Upper lobe of left lung (tissue), 6 donors: ENCODE data around the gene PPP1R8. TPM values are rescaled to one million over a fixed set of nuclear protein-coding genes. Genes with fewer than 3 reads are reported as not detected.
A peak's percentile ranks its signal among the peaks of the same experiment; 100 is the strongest.
"Not testable (repeated sequence)": the region's sequence is repeated elsewhere in the genome, so short reads cannot be mapped to it uniquely, and the experiment has no call there.

Experiments used
- ATAC-seq, 2 donors: fragments of 200-7000 bp; cut with Tn5 transposase; one replicate each; pipeline ENCODE4 v1.9.1; 2022; ENCODE audit warnings: mild to moderate bottlenecking in 2 of 2, moderate library complexity in 2 of 2; ENCODE audit not compliant: low FRiP score in 2 of 2
- DNase-seq, 2 donors: peaks; one replicate each; pipeline ENCODE4 v3.0.0-alpha.2; 2019 to 2020
- H3K27ac ChIP-seq, 4 donors: fragments of 200-600 bp; sonication (generic); one replicate each; pipeline ENCODE4 v1.5.1; 2016 to 2019
- H3K27me3 ChIP-seq, 4 donors: fragments of 200-600 bp; sonication (generic); one replicate each; pipeline ENCODE4 v1.5.1; 2017 to 2019
- H3K36me3 ChIP-seq, 4 donors: fragments of 200-600 bp; sonication (generic); one replicate each; pipeline ENCODE4 v1.5.1; 2016 to 2019
- H3K4me1 ChIP-seq, 4 donors: fragments of 200-600 bp; sonication (generic); one replicate each; pipeline ENCODE4 v1.5.1; 2018 to 2019
- H3K4me3 ChIP-seq, 4 donors: fragments of 200-600 bp; sonication (generic); one replicate each; pipeline ENCODE4 v1.5.1; 2017 to 2019; ENCODE audit warnings: mild to moderate bottlenecking in 2 of 4, moderate library complexity in 1 of 4
- H3K9me3 ChIP-seq, 4 donors: fragments of 200-600 bp; sonication (generic); one replicate each; pipeline ENCODE4 v1.5.1; 2018 to 2019
- EP300 ChIP-seq, 4 donors: sonication (generic); formaldehyde crosslinking; IDR thresholded peaks; one replicate each; pipeline ENCODE4 v1.5.1; 2017; ENCODE audit warnings: antibody characterized with exemption in 4 of 4, control low read depth in 2 of 4
- POLR2A ChIP-seq, 4 donors: fragments of 450-650 bp; IDR thresholded peaks; one replicate each; pipeline ENCODE4 v1.5.1; 2016 to 2017; ENCODE audit warnings: antibody characterized with exemption in 4 of 4, mild to moderate bottlenecking in 2 of 4
- POLR2AphosphoS5 ChIP-seq, 2 donors: sonication (generic); formaldehyde crosslinking; IDR thresholded peaks; one replicate each; pipeline ENCODE4 v1.5.1; 2017; ENCODE audit warnings: antibody characterized with exemption in 2 of 2
- WGBS, 2 donors: methylation state at CpG; one replicate each; pipeline ENCODE4 v1.1.5; 2017 to 2018; 5-methylcytosine and 5-hydroxymethylcytosine counted together
- total RNA-seq, 6 donors: library from RNA; depleted of rRNA in 4 of 6; stranded (reverse); fragments of >200 nt in 4 of 6; gene quantifications; one replicate each; pipeline versions ENCODE4 v1.1.0 to v1.2.1, GENCODE V29; 2016 to 2021
- TF ChIP-seq, protein P1 (sequence below), 6 experiments: fragments of 450-650 bp in 4 of 6; fragments of 200-600 bp in 2 of 6; sonication (generic) in 2 of 6; IDR thresholded peaks; one replicate each; pipeline ENCODE4 v1.5.1; 2016 to 2019; ENCODE audit warnings: antibody characterized with exemption in 6 of 6
- donor health status: DM: no; HTN: no; CAD: no; lungs with moderate emphysema.
- donor health status: DM: no; HTN: yes; CAD: no; lungs with severe emphysema.

The PPP1R8 gene
- total RNA-seq, 6 donors from 2014 or later = 12.7 to 36.0 (median 29.9) TPM

DNA sequence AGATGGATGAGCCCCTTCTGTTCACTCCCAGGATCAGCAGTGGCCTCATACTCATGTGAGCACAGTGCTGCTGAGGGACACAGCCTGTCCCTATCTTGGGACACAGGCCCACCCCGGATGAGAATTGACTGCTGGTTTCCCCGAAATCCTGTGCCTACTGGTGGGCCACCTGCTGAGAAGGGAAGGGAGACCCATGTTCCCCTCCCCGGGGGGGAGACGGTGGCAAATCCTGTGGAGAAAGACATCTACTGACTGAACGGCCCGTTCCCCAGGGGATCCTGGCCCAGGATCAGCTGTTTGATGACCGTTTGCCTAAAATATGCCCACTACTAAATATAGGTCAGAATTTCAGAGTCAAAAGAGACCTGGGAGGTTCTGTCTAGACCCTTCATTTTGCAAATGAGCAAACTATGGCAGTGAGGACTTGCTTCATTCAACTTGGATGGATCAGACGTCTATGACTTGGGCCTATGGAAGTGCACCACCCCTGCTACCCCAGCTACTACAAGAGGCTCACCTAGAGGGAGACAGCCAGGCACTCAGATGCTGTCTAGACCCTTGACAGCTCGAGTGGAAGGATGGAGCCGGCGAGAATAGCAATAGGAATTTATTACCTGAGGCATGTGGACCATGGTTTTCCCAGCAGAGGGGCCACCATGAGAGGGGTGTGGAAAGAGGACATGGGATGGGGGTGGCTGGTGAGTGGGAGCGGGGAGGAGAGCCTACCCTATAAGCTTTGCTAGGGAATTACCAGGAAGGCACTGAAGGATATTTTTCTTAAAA, 26.2 kb downstream of the PPP1R8 start:
- H3K36me3 ChIP-seq = peaks cover 0 to 3% (median 2%) of the 10 kb centered on the region in 4 donors
- no peak overlapping the region for H3K27ac ChIP-seq
- H3K9me3 ChIP-seq = no peaks in the 10 kb centered on the region
- no peak for ATAC-seq
- TF ChIP-seq POLR2A (IDR thresholded peaks at IDR 0.05) (no peak), POLR2AphosphoS5 (IDR thresholded peaks at IDR 0.05) (no peak), EP300 (IDR thresholded peaks at IDR 0.05) (no peak)
- TF ChIP-seq, protein P1, sequence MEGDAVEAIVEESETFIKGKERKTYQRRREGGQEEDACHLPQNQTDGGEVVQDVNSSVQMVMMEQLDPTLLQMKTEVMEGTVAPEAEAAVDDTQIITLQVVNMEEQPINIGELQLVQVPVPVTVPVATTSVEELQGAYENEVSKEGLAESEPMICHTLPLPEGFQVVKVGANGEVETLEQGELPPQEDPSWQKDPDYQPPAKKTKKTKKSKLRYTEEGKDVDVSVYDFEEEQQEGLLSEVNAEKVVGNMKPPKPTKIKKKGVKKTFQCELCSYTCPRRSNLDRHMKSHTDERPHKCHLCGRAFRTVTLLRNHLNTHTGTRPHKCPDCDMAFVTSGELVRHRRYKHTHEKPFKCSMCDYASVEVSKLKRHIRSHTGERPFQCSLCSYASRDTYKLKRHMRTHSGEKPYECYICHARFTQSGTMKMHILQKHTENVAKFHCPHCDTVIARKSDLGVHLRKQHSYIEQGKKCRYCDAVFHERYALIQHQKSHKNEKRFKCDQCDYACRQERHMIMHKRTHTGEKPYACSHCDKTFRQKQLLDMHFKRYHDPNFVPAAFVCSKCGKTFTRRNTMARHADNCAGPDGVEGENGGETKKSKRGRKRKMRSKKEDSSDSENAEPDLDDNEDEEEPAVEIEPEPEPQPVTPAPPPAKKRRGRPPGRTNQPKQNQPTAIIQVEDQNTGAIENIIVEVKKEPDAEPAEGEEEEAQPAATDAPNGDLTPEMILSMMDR (IDR thresholded peaks at IDR 0.05) = no peak
- no peaks in the 10 kb centered on the region for H3K27me3 ChIP-seq
- no peak overlapping the region for H3K4me3 ChIP-seq
- H3K4me1 ChIP-seq = peaks cover 6 to 11% (median 7%) of the 10 kb centered on the region in 4 donors
- DNase-seq = no peak
- WGBS, 2 donors = 78 to 85% methylated on average over 11 to 12 of the region's 12 CpGs

DNA sequence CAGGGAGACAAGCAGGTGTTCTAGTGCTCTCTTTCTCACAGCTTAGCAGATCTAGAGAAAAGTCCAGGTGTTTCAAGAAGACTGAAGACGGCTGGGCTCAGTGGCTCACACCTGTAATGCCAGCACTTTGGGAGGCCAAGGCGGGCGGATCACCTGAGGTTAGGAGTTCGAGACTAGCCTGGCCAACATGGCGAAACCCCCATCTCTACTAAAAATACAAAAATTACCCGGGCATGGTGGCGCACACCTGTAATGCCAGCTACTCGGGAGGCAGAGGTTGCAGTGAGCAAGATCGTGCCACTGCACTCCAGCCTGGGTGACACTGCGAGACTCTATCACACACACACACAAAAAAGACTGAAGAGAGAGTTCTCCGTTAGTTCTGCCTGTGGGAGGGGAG, 27.0 kb downstream of the PPP1R8 start:
- 74 to 82% methylated on average over 11 of the region's 11 CpGs for WGBS, 2 donors
- H3K4me1 ChIP-seq = peaks cover 6 to 12% (median 10%) of the 10 kb centered on the region in 4 donors
- H3K27ac ChIP-seq, DNase-seq, ATAC-seq, H3K4me3 ChIP-seq, H3K27me3 ChIP-seq, H3K36me3 ChIP-seq, H3K9me3 ChIP-seq: not testable (repeated sequence)

DNA sequence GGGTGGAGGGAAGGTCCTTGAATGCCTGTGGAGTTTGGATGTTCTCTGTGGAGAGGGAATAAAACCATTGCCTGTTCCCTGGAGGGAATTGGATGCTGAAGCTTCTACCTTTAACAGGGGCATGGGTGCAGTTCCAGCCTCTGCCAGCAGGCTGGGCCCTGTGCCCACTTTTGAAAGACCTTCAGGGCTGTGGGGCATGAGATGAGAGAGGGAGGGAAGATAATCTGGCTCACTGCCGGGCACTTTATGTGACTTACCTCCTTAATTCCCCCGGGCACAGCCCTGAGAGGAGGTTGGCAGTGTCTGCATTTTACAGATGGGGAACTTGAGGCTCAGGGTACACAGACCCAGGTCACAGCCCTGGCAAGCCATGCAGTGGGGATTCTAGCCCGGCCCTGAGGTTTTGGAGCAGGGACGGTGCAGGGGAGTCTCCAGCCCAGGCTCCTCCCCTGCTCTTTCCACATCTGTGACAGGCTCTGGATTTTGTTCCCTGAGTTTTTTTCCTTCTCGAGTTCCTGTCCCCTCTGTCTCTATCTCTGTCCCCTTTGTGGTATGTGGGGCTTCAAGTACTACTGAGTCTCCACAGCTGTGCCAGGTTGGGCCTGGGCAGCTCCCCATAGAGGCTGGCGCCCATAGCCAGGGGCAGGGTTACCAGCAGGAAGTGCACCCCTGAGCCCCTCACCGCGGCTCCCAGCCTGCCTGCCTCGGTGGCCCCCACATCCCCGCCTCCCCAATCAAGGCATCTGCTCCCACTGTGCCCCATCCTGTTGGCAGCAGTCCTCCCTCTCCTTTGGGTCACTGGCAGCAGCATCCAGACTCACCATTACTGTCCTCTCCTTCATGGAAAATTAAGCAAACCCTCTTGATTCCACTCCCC, 27.7 kb downstream of the PPP1R8 start:
- no peaks in the 10 kb centered on the region for H3K36me3 ChIP-seq
- no peak overlapping the region for H3K4me3 ChIP-seq
- H3K4me1 ChIP-seq = peaks cover 6 to 17% (median 14%) of the 10 kb centered on the region in 4 donors
- peak; percentile 90 to 91 for DNase-seq
- H3K27me3 ChIP-seq = no peaks in the 10 kb centered on the region
- ATAC-seq = peak; percentile 90 to 94
- TF ChIP-seq, protein P1 (IDR thresholded peaks at IDR 0.05) = peak; percentile 92 to 97 (median 94)
- TF ChIP-seq EP300 (IDR thresholded peaks at IDR 0.05) (no peak), POLR2AphosphoS5 (IDR thresholded peaks at IDR 0.05) (peak in 1 of 2 donors; percentile 24), POLR2A (IDR thresholded peaks at IDR 0.05) (peak in 2 of 4 donors; percentile 13 to 42)
- H3K27ac ChIP-seq = peak overlapping the region in 3 of 4 donors; percentile 6 to 77 (median 57)
- 28 to 34% methylated on average over 6 to 10 of the region's 10 CpGs for WGBS, 2 donors
- H3K9me3 ChIP-seq = no peaks in the 10 kb centered on the region

DNA sequence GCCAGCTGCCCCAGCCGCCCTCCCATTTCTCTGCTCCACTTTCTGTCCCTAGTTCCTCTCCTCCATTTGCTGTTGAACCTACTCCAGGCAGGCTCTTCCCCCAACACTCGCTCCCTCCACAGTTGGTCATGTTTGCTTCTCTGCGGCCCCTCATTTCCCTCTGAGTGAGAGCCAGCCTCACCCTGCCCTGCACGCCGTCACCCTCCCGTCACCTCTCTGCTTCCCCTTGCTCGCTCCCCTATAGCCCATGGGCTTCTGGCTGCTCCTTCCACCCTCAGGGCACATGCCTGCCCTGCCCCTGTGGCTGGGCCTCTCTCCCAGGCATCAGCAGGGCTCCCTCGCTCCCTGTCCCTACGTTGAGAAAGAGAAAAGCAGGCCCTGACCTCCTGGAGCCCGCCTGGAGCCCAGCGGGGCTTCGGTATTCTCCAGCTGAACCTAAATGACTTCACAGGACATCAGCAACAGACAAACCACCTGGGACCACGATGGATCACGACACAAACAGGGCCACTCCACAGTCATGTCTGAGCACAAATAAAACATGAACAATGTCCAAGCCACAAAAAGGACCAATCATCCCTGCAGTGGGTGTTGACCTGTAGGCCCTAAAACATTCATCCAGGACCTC, 28.5 kb downstream of the PPP1R8 start:
- 88 to 89% methylated on average over 13 to 14 of the region's 14 CpGs for WGBS, 2 donors
- H3K27ac ChIP-seq = peak overlapping the region in 2 of 4 donors; percentile 57 to 77

DNA sequence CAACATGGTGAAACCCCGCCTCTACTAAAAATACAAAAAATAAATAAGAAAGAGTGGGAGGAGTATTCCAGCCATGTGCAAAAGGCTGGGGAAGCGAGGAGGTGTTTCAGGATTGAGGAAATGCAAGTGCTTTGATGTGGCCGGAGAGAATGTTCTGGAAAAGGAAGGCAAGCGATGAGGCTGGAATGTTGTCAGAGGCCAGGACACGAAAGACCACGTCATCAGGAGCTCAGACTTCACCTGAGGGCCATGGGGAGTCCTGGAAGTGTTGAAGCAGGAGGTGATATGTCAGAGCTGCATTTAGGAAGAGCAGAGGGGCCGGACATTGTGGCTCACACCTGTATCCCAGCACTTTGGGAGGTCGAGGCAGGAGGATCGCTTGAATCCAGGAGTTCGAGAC, 30.9 kb downstream of the PPP1R8 start:
- no peaks in the 10 kb centered on the region for H3K9me3 ChIP-seq
- H3K4me3 ChIP-seq = no peak overlapping the region
- TF ChIP-seq EP300 (IDR thresholded peaks at IDR 0.05) (no peak), POLR2AphosphoS5 (IDR thresholded peaks at IDR 0.05) (no peak)
- H3K36me3 ChIP-seq = no peaks in the 10 kb centered on the region
- peaks cover 6 to 24% (median 18%) of the 10 kb centered on the region in 4 donors for H3K4me1 ChIP-seq
- no peak for DNase-seq
- H3K27me3 ChIP-seq = no peaks in the 10 kb centered on the region
- WGBS, 2 donors = 90 to 91% methylated on average over 10 of the region's 10 CpGs
- ATAC-seq = no peak
- no peak overlapping the region for H3K27ac ChIP-seq

More for the DNA sequence above, 28.5 kb downstream of the PPP1R8 start:
- TF ChIP-seq EP300 (IDR thresholded peaks at IDR 0.05) (no peak), POLR2A (IDR thresholded peaks at IDR 0.05) (peak in 1 of 4 donors; percentile 26)
- no peak overlapping the region for H3K4me3 ChIP-seq
- no peaks in the 10 kb centered on the region for H3K27me3 ChIP-seq
- no peaks in the 10 kb centered on the region for H3K36me3 ChIP-seq
- no peaks in the 10 kb centered on the region for H3K9me3 ChIP-seq
- peaks cover 6 to 20% (median 16%) of the 10 kb centered on the region in 4 donors for H3K4me1 ChIP-seq
- DNase-seq (peak in 1 of 2 donors; percentile 42), ATAC-seq (peak in 1 of 2 donors; percentile 3)
